Myocyte (in vitro differentiated cells): ENCODE results near the gene SPAG6. TPM values are rescaled to one million over a fixed set of nuclear protein-coding genes. Genes with fewer than 3 reads are reported as not detected.

Source experiments
- DNase-seq: peaks from one replicate; pipeline ENCODE4 v3.0.0-alpha.2; 2012; ENCODE audit warnings: low read depth
- total RNA-seq: library from RNA; depleted of rRNA; stranded (reverse); fragments of >200 nt; gene quantifications from 2 replicates; pipeline ENCODE4 v1.2.3, GENCODE V29; 2014

SPAG6 gene
- total RNA-seq, 1 donor from 2014 or later, result not detected

DNA sequence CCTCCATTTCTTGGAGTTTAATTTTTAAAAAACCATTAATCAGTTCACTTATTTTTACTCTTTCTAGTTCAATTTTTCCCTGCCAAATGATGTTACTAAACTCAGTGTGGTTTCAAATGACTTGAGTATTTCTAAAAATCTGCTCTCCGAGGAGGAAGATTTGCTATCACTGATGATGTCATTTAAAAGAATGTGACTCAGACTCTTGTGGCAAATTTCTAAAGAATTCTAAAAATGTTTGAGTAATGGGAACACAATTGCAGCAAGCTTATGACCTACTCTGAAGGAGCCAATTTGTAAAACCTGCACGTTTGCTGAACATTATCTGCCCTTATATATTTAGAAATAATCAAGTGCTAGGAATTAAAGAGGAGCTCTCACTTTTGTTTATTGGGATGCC, 88.6 kb downstream of the SPAG6 start:
- DNase-seq, result peak; percentile 64

DNA sequence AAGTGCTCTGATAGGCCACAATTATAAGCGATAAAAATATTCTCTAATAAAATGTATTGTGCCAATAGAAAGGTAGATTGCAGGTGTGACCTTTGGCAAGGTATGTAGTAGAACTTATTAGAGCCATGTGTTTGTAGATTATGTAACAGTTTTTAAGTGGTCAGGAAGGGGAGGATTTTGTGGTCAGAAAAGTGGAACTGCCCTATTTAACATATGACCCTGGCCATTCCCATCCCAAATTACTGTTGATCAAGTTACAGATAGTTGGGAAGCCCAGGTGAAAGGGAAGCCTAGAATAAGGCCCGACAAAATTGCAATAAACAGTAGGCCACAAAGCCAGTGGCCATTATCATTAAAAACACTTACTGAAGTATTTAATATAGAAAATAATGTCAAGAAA, 89.2 kb downstream of the SPAG6 start:
- no peak for DNase-seq

DNA sequence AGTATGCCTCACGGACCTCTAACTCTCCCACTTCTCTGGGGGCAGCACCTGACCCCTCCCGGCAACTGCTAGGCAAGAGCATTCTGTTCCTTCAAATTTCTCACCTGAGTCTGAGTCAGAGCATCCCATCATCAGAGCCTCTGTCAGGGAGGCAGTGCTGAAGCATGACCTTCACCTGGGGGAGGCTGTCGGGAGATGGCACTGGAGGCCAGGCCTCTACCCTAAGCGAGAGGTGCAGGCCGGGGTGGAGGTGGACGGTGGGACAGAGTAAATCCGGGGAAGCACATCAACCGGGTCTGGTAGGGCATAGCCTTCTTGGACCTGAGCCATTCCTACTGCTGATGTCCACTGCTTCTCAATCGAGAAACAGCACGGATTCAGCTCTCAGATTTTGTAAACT, 90.4 kb downstream of the SPAG6 start:
- no peak for DNase-seq

DNA sequence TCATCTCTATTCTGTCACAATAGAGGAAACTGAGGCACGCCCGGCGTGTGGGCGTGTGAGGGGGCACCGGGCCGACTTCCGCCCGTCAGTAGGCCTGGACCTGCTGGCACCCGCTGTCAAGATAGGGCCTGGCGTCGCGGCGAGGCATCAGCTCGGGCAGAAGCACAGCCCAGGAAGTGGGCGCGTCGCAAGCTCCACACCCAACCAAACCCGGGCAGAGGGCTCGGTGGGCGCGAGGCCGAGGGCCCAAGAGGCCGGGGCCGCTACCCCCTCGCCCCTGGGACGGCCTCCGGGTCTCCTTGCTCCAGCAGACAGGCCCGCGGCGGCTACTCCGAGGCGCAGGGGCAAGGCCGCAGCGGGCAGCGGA, 91.2 kb downstream of the SPAG6 start:
- DNase-seq, result no peak

DNA sequence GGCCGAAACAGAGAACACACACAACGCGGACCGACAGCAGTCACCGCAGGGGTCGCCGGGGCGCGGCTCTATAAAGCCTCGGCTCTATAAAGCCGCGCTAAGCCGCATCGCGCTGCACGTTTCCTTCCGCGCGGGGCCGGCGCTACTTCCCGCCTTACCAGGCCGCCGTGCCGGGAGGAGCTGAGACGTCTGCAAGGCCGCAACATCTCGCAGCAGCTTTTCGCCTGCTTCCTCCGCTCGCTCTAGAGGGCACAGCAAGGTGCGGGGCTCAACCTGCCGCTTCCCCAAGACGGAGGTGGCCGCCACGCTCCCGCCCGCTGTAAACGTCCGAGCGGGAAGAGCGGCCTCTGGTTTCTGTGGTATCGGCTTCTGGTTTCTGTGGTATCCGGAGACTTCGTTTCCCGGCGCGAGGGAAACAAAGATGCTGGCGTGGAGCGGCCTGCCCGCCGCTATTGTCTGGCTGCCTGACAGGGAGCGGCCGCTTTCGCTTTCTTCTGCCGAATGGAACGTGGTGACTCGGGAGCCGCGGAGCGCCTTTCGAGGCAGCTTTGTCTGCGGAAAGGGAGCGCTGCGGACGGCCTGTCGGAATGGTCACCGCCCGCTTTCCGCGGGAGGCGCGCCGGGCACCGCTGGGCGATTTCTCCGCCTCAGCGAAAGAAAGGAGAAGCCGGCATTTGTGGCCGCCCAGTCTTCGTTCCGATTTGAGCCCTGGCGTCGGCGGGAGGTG, 91.8 kb downstream of the SPAG6 start:
- DNase-seq, result peak; percentile 86

DNA sequence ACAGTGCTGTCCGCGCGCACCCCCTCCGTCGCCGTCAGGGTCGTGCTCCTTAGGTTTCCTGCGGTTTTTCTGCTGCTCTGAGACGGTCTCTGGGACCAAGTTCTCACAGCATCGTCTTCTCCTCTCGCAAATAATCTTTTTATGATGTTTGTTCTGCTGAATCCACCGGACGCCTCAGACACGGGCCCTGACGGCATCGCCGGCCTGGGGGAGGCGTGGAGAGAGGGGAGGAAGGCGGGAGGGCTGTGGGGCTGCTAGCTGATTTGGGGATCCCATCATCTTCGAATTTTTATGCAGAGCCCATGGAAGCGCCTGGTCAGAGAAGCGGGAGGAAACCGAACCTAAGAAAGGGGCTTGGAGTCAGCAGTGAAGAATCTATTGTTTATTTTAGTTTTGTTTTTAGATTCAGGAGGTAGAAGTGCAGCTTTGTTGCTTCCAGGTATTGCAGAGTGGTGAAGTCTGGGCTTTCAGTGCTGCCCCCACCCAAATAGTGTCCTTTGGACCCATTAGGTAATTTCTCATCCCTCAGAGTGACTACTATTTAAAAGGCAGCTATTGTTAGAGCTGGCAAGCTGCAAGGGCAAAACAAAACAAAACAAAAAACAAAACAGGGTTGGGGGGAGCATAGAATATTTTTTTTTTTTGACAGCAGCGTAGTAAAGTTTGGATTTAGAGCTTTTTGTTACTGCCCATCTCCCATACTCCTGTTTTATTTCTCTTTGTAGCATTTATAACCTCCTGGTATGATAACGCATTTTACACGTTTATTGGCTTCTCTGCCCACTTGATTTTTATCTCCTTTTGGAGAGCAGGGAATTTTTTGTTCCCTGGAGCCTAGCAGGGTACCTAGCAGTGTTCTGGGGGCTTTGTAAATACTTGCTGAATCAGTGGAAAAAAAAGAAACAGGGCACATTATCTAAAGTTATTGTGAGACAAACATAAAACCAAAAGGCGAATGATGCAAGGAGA, 92.6 kb downstream of the SPAG6 start:
- no peak for DNase-seq

DNA sequence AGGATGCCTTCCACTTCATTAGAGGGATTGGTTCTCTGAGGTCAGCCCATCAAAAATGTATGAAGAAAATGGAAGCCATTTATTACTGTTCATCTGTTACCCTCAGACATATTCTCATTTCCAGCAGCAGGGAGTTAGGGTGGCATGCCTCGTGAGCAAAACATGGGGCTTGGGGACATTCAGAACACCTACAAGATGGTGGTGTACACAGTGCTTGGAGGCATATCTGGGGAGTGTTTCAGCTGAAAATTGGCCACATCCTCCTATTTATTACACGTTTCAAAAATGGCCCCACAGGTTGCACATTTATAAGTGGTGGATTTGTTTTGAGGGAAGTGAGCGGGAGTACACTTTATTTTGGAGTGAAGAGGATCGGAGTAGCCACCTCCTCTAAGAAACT, 93.4 kb downstream of the SPAG6 start:
- no peak for DNase-seq

DNA sequence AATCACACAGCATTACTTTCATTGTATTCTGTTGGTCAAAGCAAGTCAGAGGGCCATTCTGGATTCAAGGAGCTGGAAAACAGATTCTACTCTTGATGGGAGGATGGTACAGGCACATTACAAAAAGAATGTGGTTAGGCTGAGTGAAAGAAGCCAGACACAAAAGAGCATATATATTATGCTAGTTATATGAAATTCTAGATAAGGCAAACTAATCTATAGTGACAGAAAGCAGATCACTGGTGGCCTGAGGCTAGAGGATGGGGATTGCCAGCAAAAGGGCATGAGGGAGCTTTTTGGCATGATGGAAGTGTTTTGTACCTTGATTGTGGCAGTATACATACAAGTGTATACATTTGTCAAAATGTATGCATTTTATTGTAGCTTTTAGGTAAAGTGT, 96.8 kb downstream of the SPAG6 start:
- DNase-seq, result no peak

DNA sequence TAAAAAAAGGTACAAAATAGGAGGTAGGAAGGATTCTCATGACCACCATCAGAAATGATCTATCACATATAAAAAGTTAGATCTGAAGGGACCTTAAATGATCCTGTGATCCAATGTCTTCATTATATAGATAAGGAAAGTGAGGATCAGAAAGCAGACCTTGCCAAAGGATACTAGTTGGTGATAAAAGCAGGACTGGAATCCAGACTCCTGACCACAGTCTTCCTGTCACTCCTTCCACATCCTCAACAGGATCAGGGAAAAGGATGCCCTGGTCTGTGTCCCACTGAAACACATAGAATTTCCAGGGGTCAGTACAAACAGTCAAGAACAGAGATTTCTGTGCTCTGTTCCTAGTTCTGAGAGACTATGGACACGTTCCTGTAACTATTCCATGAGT, 97.2 kb downstream of the SPAG6 start:
- DNase-seq, result no peak

DNA sequence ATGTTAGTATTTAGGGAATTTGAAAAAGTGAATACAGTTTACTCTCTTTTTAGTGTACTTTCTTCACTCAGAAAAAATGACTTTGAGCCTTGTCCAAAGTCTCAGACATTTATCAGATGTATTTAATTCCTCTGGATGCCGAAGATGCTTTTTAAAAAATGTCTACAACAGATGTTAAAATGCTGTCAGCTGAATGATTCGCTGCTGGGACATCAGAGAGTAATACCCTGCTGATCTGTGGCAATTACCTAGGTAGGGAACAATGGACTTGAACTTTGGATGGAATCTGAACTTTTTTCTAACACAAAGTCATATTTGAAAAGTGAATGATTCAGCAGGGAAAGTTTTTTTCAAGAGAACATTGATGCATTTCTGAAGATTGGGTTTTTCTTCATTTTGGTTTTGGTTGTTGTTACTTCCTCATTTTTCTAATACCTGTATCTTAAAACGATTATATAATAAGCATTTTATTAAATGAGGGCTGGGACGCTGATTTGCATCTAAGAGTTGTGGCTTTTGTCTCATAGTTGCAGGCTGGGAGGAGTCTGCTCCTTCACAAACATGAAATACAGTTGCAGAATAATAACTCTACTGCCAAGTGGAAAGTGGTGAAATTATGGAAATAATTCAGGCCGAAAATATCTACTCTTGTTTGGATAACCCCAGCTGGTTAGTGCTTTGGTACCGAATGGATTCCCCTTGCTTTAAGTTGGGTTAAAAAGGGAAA, 98.0 kb downstream of the SPAG6 start:
- no peak for DNase-seq

DNA sequence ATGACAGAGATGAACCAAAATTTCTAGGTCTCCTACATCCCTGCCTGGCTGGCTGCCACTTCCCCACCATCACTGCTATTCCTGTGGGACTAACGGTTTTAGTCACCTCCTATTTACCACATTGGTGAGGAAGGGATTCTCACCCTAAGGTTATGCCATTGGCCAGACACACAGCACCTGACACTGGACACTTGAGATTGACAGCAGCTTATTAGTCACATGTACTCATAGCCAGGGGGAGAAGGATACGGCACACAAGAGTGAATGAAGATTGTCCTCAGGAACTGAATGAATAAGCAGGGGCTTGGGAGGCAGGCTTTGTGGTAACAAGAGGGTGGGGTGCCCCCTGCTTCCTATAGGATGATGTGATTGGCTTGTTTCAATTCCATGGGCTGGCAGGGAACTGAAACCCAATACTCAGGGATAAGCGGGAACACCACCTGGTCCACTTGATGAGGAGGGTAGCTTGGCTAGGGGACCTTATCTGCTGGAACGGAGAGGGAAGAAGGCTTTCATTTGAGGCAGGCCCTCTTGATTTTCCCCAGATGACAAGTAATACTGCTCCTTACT, 99.0 kb downstream of the SPAG6 start:
- no peak for DNase-seq

DNA sequence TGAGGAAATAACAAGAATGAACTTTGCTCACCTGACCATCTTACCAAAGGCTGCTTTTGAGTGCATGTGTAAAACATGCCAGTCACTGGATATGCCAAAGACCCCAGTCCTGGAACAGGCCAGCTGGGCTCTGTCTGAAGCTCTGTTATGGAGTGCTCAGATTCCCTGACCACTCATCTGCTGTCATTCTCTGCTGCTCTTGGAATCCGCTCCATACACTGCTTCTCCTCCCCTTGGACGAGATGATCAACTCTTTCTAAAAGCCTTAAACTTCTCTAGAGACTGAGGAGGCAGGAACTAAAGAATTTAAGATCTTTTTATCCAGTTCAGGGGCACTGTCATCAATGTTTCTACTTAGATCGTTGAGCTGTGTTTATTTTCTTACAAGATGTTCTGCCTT, 100.2 kb downstream of the SPAG6 start:
- no peak for DNase-seq

DNA sequence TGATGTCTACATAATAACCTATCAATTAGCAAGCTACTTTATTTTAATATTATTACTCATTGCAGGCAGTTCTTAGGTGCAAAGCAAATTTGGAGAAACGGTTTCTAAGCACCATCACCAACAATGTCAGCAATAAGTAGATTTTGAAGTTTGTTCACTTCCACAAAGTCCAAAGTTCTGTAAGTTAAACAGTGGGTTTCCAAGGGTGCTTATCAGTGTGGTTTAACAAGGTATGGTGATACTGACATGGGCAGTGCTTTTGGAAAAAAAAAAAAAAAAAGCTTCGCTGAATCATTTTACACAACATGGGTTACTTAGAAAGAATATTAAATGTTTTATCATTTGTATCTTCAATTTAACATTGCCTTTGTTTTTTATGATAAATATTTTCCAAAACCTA, 101.8 kb downstream of the SPAG6 start:
- no peak for DNase-seq

DNA sequence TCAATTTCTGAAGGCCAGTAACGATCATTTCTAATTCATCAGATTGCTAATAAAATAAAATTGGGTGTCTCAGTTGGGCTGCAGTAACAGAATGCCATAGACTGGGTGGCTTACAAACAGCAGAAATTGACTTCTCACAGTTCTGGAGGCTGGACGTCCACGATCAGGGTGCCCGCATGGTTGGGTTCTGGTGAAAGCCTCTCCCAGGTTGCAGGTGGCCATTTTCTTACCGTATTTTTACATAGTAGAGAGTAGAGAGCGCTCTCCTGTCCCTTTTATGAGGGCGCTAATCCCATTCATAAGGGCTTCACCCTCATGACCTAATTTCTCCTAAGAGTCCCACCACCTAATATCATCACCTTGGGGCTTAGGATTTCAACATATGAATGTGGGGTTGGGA, 106.0 kb downstream of the SPAG6 start:
- DNase-seq, result no peak

DNA sequence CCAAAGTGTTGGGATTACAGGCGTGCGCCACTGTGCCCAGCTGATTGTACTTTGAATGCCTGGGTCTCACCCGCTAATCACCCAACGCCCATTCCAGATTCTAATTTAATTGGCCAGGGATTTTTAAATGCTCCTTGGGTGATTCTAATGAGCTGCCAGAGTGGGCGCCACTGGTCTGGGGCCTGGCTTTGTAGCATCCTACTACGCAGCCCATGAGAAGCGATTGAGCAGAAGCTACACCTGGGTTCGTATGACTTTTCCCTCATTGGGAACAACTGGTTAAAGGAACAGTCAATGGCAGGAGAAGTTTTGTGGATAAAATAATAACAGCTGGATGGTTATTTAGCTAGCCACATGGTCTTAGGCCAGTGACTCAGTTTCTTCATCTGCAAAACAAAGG, 108.0 kb downstream of the SPAG6 start:
- DNase-seq, result no peak

DNA sequence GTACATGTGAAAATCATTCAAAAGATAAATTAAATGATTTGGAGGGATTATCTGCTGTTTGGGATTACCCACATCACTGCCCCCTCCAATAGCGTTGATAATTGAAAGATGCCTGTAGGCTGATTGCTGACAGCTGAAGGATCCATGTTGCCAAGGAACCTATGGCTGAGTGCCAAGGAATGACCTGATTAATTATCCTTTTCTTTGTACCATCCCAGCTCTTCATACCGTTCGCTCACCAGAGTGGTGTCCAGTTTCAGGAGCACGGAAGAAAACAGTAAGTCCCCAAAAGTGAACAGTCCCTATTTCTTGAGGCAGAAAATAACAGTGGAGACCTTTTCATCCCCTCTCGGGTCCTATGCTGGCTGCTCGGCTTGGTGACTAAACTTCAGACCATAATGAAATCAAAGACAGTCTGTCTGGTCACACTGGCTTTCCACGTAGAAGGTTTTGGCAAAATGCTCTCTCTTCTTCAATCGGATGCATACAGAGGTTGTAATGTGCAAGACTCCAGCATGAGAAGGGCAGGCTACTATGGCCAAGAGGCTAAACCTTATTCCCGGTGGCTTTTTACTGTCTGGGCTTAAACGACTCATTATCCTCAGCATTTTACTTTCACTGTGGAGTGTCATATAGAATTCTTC, 108.8 kb downstream of the SPAG6 start:
- no peak for DNase-seq

DNA sequence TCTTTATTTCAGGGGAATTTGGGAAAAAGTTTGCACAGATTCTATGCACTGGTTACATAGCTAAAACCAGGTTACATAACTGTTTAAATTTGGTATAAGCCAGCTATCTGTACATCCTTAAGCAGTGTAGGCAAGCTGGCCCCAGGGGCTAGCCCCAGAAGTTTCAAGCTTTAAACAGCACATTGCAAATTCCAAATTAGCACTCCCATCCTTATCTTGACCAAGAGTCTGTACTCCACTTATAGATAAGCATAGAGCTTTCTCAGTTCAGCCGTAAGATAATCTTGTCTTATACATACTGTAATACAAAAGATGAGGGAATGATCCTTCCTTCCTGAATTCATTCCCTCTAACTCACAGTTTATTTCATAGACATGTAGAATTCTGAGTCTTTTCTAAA, 109.3 kb downstream of the SPAG6 start:
- no peak for DNase-seq

DNA sequence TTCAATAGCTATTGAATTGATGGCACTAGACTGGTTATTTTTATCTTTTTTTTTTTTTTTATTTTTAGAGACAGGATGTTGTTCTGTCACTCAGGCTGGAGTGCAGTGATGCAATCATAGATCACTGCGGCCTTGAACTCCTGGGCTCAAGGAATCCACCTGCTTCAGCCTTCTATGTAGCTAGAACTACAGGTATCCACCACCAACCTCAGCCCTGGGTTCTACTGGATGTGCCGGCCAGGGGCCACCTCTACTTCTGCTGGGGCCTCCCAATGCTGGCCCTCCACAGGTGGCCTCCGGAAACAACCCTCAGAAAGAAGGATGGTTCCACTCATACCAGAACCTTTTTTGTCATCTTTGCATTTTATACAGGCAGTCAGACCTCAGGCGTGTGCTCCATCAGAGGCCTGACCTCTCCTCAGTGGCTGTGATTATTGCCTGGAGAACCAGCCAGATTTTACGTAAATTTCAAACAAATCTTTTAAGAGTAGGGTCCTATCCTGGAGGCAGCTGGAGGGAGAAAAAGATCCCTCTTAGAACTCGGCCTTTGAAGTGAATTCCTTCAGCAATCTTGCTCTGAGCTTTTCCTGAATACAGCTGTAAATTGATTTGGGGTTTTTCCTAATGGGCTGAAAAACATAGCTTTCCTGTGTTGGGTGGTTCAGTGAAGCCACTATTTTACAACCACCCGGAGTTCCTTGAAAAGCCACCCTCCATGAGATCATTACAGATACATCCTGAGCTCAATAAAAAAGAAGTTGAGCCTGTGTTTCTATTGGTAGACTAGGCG, 110.0 kb downstream of the SPAG6 start:
- DNase-seq, result no peak

DNA sequence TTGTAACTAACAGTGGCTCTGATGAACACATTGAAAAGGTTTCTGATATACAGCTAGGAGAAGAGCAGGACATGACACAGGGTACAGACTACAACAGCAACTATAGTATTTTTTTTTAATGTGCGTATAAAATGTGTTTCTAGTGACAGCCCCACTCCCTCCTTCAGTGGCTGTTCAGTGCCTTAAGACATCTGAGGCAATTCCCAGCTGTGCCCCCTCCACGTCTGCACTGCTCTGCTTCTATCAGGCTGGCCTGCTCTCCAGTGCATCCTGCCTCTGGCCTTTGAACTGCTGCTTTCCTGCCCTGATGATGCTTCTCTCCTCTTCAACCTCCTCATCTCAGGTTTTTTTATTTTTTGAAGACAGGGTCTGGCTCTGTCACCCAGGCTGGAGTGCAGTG, 111.2 kb downstream of the SPAG6 start:
- DNase-seq, result no peak
